Measurements from ENCODE around the gene DMRTA1. TPM values are rescaled to one million over a fixed set of nuclear protein-coding genes. Genes with fewer than 3 reads are reported as not detected.

Gene DMRTA1
- total and polyA plus RNA-seq, 10 of the 15 experiments (the other 5 are each of a cell fraction or from before 2014, with no cell fraction given) = not detected

GRCh38 chr9:22455181-22455580 is 8.6 kb downstream of the DMRTA1 start (continued):
- no peak for TF ChIP-seq ZBTB33 (IDR thresholded peaks at IDR 0.05)

- in situ Hi-C loops (cut with MboI) (no loop called here), intact Hi-C loops (cut with micrococcal nuclease; ENCODE audit: unreplicated experiment) (no loop called here)
- no peaks in the 10 kb centered on the region for H3K4me1 ChIP-seq (ENCODE audit: control insufficient read depth, insufficient read depth, low read length)
- no peak for DNase-seq (ENCODE audit: low read depth, low spot score)
- ChIA-PET SMC1A (ENCODE audit: uncharacterized antibody, unreplicated experiment) (interaction anchor here (0.6 to 1.4 kb wide), 2 partner anchors 14 to 263 kb away, joined by 3 to 6 read pairs; no protein-coding TSS in a partner anchor), RAD21 (ENCODE audit: unreplicated experiment) (no interaction called here), CTCF (interaction anchor here (1.5 kb wide), 1 partner anchor 213 kb away, joined by 3 read pairs; no protein-coding TSS in a partner anchor), POLR2A (no interaction called here)
- no TSS peak for BruUV-seq (replicated peaks)
- no peaks in the 10 kb centered on the region for H3K36me3 ChIP-seq (ENCODE audit: control insufficient read depth in 2 of 2, insufficient read depth in 2 of 2, low read length in 1 of 2)
- no peak overlapping the region for H3K27ac ChIP-seq (ENCODE audit: control insufficient read depth, insufficient read depth)
- H3K4me3 ChIP-seq = no peak overlapping the region
- no peaks in the 10 kb centered on the region for H3K9me3 ChIP-seq (replicated peaks; ENCODE audit: control insufficient read depth, insufficient read depth, low read length)
- no peak overlapping the region for H3K4me2 ChIP-seq (ENCODE audit: control insufficient read depth, insufficient read depth)
- no peaks in the 10 kb centered on the region for H4K20me1 ChIP-seq (ENCODE audit: control insufficient read depth, insufficient read depth)
- H3K27me3 ChIP-seq (replicated peaks in 1 of 2; ENCODE audit: control insufficient read depth in 2 of 2, insufficient read depth in 2 of 2, low read length in 1 of 2) = no peaks in the 10 kb centered on the region
- WGBS (ENCODE audit: insufficient coverage, insufficient replicate concordance, low lambda C conversion rate, missing lambda C conversion rate) = 58% methylated on average over 1 of the region's 1 CpG
- ATAC-seq = no peak
- H2AFZ ChIP-seq (ENCODE audit: control insufficient read depth, low read depth, low read length) = no peak overlapping the region
- TF ChIP-seq MYC (IDR thresholded peaks at IDR 0.05; ENCODE audit: insufficient read depth, insufficient read length, insufficient replicate concordance, low read length, severe bottlenecking) (no peak), ELK1 (IDR thresholded peaks at IDR 0.05; ENCODE audit: low read depth, low read length) (no peak), ZNF622 (IDR thresholded peaks at IDR 0.05) (no peak), MYB (IDR thresholded peaks at IDR 0.05; ENCODE audit: borderline replicate concordance, low read depth, low read length) (no peak), MEF2B (IDR thresholded peaks at IDR 0.05; ENCODE audit: partially characterized antibody, poor library complexity, severe bottlenecking) (no peak), ZNF274 (IDR thresholded peaks at IDR 0.05; ENCODE audit: insufficient read depth, insufficient read length) (no peak), NFYA (IDR thresholded peaks at IDR 0.05; ENCODE audit: borderline replicate concordance, low read depth, low read length) (no peak), MLLT1 (IDR thresholded peaks at IDR 0.05) (no peak)
- FAIRE-seq = no peak
- H3K9ac ChIP-seq (ENCODE audit: control insufficient read depth, insufficient read depth, low read length) = no peak overlapping the region
- H3K79me2 ChIP-seq (ENCODE audit: control insufficient read depth, insufficient read depth, low read length) = no peaks in the 10 kb centered on the region
Observed at GRCh38 chr9:22457448-22457847, 10.8 kb downstream of the DMRTA1 start.

All from GM12878 (cell line).